ENCODE data around the gene CDKAL1. TPM values are rescaled to one million over a fixed set of nuclear protein-coding genes. Genes with fewer than 3 reads are reported as not detected.
A peak's percentile ranks its signal among the peaks of the same experiment; 100 is the strongest.
"Not testable (repeated sequence)": the region's sequence is repeated elsewhere in the genome, so short reads cannot be mapped to it uniquely, and the experiment has no call there.

Gene CDKAL1
- total RNA-seq, 1 donor from 2014 or later, result 9.6 TPM

DNA sequence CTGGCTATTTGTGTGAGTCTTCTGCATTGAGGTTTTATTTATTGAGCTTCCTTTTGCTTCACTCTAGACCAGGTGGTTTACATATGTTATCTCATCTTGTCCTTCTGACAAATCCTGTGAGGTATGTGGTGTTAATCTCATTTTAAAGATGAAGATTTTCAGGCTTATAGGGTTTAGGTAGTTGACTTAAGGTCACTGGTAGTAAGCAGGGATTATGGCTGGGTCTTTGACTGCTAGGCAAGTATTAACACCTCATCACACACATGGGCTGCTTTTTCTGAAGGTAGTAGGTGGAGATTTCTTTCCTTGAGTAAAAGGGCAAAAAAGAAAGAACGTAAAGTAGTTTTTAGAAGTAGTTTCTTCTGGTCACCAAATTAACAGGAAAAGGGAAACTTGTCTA, 72.6 kb downstream of the CDKAL1 start:
- peaks cover 11% of the 10 kb centered on the region for H3K4me1 Mint-ChIP-seq (ENCODE audit: low read depth)
- H3K27me3 Mint-ChIP-seq (ENCODE audit: low read depth), result no peaks in the 10 kb centered on the region
- no peak for DNase-seq (ENCODE audit: low spot score)
- peaks cover 4% of the 10 kb centered on the region for H3K9me3 Mint-ChIP-seq (ENCODE audit: low read depth)
- H3K36me3 Mint-ChIP-seq (ENCODE audit: low read depth), result peaks cover 3% of the 10 kb centered on the region
- H3K4me3 Mint-ChIP-seq (ENCODE audit: unreplicated experiment), result no peak overlapping the region
- TF ChIP-seq, protein P1, sequence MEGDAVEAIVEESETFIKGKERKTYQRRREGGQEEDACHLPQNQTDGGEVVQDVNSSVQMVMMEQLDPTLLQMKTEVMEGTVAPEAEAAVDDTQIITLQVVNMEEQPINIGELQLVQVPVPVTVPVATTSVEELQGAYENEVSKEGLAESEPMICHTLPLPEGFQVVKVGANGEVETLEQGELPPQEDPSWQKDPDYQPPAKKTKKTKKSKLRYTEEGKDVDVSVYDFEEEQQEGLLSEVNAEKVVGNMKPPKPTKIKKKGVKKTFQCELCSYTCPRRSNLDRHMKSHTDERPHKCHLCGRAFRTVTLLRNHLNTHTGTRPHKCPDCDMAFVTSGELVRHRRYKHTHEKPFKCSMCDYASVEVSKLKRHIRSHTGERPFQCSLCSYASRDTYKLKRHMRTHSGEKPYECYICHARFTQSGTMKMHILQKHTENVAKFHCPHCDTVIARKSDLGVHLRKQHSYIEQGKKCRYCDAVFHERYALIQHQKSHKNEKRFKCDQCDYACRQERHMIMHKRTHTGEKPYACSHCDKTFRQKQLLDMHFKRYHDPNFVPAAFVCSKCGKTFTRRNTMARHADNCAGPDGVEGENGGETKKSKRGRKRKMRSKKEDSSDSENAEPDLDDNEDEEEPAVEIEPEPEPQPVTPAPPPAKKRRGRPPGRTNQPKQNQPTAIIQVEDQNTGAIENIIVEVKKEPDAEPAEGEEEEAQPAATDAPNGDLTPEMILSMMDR (IDR thresholded peaks at IDR 0.05), result no peak
- no peak overlapping the region for H3K27ac Mint-ChIP-seq (ENCODE audit: unreplicated experiment)

DNA sequence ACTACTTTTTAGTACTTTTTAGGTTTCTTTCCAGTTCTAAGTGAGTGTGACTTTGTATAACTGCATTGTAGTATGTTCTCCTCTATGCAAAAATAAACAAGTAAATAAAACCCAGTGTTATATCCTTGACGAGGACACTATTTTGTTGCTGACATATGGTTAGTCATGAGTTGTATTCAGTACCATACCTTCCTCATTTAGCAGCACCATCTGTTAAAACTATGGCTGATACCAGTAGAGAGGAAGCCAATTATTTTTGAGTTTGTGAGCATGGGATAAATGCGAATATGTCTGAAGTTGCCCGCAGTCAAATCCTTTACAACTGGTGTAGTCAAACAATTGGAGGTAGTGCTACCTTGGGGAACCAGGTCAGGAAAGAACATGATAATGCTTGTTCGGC, 74.1 kb downstream of the CDKAL1 start:
- Mint-ChIP-seq H3K9me3 (ENCODE audit: low read depth) (peaks cover 4% of the 10 kb centered on the region), H3K36me3 (ENCODE audit: low read depth) (peaks cover 3% of the 10 kb centered on the region), H3K4me3 (ENCODE audit: unreplicated experiment) (no peak overlapping the region), H3K27me3 (ENCODE audit: low read depth) (no peaks in the 10 kb centered on the region), H3K4me1 (ENCODE audit: low read depth) (peaks cover 11% of the 10 kb centered on the region), H3K27ac (ENCODE audit: unreplicated experiment) (no peak overlapping the region)
- no peak for DNase-seq (ENCODE audit: low spot score)
- TF ChIP-seq, protein P1 (IDR thresholded peaks at IDR 0.05), result no peak

DNA sequence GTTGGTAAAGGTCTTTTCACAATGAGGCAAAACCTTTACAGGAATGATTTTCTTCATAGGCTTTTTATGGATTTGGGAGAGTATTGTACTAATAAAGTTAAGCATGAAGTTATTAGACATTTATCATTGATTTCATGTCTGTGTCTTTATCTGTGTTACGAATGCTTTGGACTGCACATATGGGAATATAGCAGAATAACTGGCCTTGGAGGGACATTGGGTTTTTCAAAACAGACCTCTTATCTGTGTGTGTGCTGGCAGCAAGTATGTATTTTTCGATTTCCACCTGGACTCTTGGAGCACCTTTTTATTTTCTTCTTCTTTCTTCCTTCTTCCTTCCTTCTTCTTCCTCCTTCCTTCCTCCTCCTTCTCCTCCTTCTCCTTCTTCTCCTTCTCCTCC, 74.6 kb downstream of the CDKAL1 start:
- no peak overlapping the region for H3K27ac Mint-ChIP-seq (ENCODE audit: unreplicated experiment)
- H3K4me1 Mint-ChIP-seq (ENCODE audit: low read depth), result peaks cover 11% of the 10 kb centered on the region
- DNase-seq (ENCODE audit: low spot score), result no peak
- no peaks in the 10 kb centered on the region for H3K27me3 Mint-ChIP-seq (ENCODE audit: low read depth)
- no peak overlapping the region for H3K4me3 Mint-ChIP-seq (ENCODE audit: unreplicated experiment)
- H3K36me3 Mint-ChIP-seq (ENCODE audit: low read depth), result peaks cover 3% of the 10 kb centered on the region
- TF ChIP-seq, protein P1 (IDR thresholded peaks at IDR 0.05), result no peak
- H3K9me3 Mint-ChIP-seq (ENCODE audit: low read depth), result peaks cover 4% of the 10 kb centered on the region

DNA sequence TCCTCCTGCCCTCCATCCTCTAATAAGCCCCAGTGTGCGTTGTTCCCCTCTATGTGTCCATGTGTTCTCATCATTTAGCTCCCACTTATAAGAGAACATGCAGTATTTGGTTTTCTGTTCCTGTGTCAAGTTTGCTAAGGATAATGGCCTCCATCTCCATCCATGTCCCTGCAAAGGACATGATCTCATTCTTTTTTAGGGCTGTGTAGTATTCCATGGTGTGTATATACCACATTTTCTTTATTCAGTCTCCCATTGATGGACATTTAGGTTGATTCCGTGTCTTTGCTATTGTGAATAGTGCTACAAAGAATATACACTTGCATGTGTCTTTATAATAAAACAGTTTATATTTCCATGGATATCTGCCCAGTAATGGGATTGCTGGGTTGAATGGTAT, 75.7 kb downstream of the CDKAL1 start:
- H3K36me3 Mint-ChIP-seq (ENCODE audit: low read depth); DNase-seq (ENCODE audit: low spot score); H3K27me3 Mint-ChIP-seq (ENCODE audit: low read depth); H3K9me3 Mint-ChIP-seq (ENCODE audit: low read depth); H3K4me3 Mint-ChIP-seq (ENCODE audit: unreplicated experiment): not testable (repeated sequence)
- H3K4me1 Mint-ChIP-seq (ENCODE audit: low read depth), result peaks cover 11% of the 10 kb centered on the region
- H3K27ac Mint-ChIP-seq (ENCODE audit: unreplicated experiment), result peak overlapping the region; percentile 3

DNA sequence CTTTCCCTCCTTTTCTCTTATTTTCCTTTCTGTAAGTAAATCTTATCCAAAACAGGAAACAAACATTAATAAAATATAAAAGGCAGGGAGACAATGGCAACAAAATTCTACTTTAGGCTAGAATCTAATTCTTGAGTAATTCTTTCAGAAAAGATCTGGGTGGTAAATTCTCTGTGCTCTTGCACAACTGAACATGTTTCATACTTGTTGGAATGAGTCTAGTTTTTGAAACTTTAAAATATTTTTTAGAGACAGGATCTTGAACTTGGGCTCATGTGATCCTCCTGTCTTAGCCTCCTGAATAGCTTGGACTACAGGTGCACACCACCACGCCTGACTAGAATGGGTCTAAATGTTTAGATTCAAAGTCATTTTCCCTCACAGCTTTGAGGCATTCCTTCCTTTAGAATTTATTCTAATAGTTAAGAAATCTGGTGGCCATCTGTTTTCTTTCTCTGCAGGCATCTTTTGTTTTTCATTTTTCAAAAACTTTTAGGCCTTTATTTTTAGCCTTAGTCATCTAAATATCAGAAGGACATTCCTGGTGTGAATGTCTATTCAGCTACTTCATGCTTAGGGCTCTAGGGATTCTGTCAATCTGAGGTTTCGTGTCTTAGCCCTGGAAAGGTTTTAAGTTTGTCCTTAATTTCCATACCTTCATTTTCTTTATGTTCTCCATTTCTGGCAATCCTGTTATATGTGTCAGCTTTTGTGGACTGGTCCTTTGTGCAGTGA, 76.5 kb downstream of the CDKAL1 start:
- Mint-ChIP-seq H3K36me3 (ENCODE audit: low read depth) (peaks cover 3% of the 10 kb centered on the region), H3K9me3 (ENCODE audit: low read depth) (peaks cover 4% of the 10 kb centered on the region), H3K27ac (ENCODE audit: unreplicated experiment) (peak overlapping the region; percentile 28), H3K4me1 (ENCODE audit: low read depth) (peaks cover 11% of the 10 kb centered on the region), H3K4me3 (ENCODE audit: unreplicated experiment) (no peak overlapping the region), H3K27me3 (ENCODE audit: low read depth) (no peaks in the 10 kb centered on the region)
- no peak for DNase-seq (ENCODE audit: low spot score)
- TF ChIP-seq, protein P1 (IDR thresholded peaks at IDR 0.05), result no peak

DNA sequence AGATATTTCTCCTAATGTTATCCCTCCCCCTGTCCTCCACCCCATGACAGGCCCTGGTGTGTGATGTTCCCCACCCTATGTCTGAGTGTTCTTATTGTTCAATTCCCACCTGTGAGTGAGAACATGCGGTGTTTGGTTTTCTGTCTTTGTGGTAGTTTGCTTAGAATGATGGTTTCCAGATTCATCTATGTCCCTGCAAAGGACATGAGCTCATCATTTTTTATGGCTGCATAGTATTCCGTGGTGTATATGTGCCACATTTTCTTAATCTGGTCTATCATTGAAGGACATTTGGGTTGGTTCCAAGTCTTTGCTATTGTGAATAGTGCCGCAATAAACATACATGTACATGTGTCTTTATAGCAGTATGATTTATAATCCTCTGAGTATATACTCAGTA, 83.3 kb downstream of the CDKAL1 start:
- H3K4me3 Mint-ChIP-seq (ENCODE audit: unreplicated experiment); H3K36me3 Mint-ChIP-seq (ENCODE audit: low read depth); H3K9me3 Mint-ChIP-seq (ENCODE audit: low read depth); DNase-seq (ENCODE audit: low spot score); H3K27ac Mint-ChIP-seq (ENCODE audit: unreplicated experiment); H3K27me3 Mint-ChIP-seq (ENCODE audit: low read depth): not testable (repeated sequence)
- H3K4me1 Mint-ChIP-seq (ENCODE audit: low read depth), result peaks cover 22% of the 10 kb centered on the region
